ENCODE measurements around the gene WDR12. TPM values are rescaled to one million over a fixed set of nuclear protein-coding genes. Genes with fewer than 3 reads are reported as not detected.

WDR12 gene
- total RNA-seq, 2 experiments from 2014 or later: 6.2 to 7.7 TPM

DNA sequence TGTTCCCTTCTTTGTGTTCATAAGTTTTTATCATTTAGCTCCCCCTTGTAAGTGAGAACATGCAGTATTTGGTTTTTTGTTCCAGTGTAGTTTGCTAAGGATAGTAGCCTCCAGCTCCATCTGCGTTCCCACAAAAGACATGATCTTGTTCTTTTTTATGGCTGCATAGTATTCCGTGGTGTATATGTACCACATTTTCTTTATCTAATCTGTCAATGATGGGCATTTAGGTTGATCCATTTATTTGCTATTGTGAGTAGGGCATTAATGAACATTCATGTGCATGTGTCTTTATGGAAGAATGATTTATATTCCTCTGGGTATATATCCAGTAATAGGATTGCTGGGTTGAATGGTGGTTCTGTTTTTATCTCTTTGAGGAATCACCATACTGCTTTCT, 34.0 kb upstream of the WDR12 start:
- CTCF ChIA-PET: no interaction called here
- no peak overlapping the region for H3K27ac ChIP-seq (ENCODE audit: low read depth in 1 of 2, low read length in 2 of 2)

DNA sequence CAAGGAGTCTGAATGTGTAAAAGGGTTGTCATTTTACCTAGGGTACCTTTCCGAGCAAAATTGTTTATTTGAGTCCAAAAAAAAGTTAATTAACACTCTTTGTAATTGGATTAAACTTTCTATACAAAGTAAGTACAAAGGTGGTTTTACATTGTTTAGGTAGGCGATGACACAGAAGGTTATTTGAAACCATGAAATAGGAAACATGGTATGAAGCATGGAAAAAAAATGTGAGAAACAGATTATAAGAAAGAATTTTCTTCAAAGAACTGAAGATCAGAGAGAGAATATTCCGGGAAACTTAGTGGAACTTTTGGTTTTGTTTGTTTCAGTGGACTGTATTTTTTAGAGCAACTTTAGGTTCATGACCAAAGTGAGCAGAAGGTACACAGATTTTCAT, 33.3 kb upstream of the WDR12 start:
- no peak overlapping the region for H3K4me3 Mint-ChIP-seq
- H3K27me3 ChIP-seq (ENCODE audit: control insufficient read depth in 1 of 2, insufficient read depth in 2 of 2, low read length in 2 of 2): no peaks in the 10 kb centered on the region
- peaks cover 9% of the 10 kb centered on the region for H3K9me3 Mint-ChIP-seq
- intact Hi-C loops (cut with DNase I, micrococcal nuclease): no loop called here
- H3K27me3 Mint-ChIP-seq: no peaks in the 10 kb centered on the region
- peaks cover 81% of the 10 kb centered on the region for H3K36me3 Mint-ChIP-seq (ENCODE audit: low read depth)
- peaks cover 15% of the 10 kb centered on the region for H3K36me3 ChIP-seq (ENCODE audit: insufficient read depth, low read length)
- POLR2A ChIA-PET: no interaction called here
- H3K4me3 ChIP-seq (ENCODE audit: low read length): no peak overlapping the region
- no peaks in the 10 kb centered on the region for H3K4me1 ChIP-seq (ENCODE audit: insufficient read depth, low read length)
- no peaks in the 10 kb centered on the region for H3K9me3 ChIP-seq (ENCODE audit: control insufficient read depth in 1 of 2, insufficient read depth in 1 of 2, low read length in 2 of 2)
- H3K27ac ChIP-seq (ENCODE audit: low read depth in 1 of 2, low read length in 2 of 2): no peak overlapping the region
- ATAC-seq (ENCODE audit: poor library complexity) (no peak), DNase-seq (no peak)
- TF ChIP-seq, protein P1, sequence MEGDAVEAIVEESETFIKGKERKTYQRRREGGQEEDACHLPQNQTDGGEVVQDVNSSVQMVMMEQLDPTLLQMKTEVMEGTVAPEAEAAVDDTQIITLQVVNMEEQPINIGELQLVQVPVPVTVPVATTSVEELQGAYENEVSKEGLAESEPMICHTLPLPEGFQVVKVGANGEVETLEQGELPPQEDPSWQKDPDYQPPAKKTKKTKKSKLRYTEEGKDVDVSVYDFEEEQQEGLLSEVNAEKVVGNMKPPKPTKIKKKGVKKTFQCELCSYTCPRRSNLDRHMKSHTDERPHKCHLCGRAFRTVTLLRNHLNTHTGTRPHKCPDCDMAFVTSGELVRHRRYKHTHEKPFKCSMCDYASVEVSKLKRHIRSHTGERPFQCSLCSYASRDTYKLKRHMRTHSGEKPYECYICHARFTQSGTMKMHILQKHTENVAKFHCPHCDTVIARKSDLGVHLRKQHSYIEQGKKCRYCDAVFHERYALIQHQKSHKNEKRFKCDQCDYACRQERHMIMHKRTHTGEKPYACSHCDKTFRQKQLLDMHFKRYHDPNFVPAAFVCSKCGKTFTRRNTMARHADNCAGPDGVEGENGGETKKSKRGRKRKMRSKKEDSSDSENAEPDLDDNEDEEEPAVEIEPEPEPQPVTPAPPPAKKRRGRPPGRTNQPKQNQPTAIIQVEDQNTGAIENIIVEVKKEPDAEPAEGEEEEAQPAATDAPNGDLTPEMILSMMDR (IDR thresholded peaks at IDR 0.05): no peak
- H3K4me1 Mint-ChIP-seq (ENCODE audit: low read depth): no peaks in the 10 kb centered on the region
- no peak overlapping the region for H3K27ac Mint-ChIP-seq
- CTCF ChIA-PET: no interaction called here

More for the DNA sequence above, 34.0 kb upstream of the WDR12 start:
- no peak for DNase-seq
- no peaks in the 10 kb centered on the region for H3K9me3 ChIP-seq (ENCODE audit: control insufficient read depth in 1 of 2, insufficient read depth in 1 of 2, low read length in 2 of 2)
- ATAC-seq (ENCODE audit: poor library complexity): no peak
- no peak overlapping the region for H3K4me3 Mint-ChIP-seq
- no peaks in the 10 kb centered on the region for H3K4me1 ChIP-seq (ENCODE audit: insufficient read depth, low read length)
- H3K9me3 Mint-ChIP-seq: peaks cover 9% of the 10 kb centered on the region
- peaks cover 76% of the 10 kb centered on the region for H3K36me3 Mint-ChIP-seq (ENCODE audit: low read depth)
- H3K4me3 ChIP-seq (ENCODE audit: low read length): no peak overlapping the region
- H3K36me3 ChIP-seq (ENCODE audit: insufficient read depth, low read length): peaks cover 15% of the 10 kb centered on the region
- intact Hi-C loops (cut with DNase I, micrococcal nuclease): no loop called here
- no peaks in the 10 kb centered on the region for H3K27me3 ChIP-seq (ENCODE audit: control insufficient read depth in 1 of 2, insufficient read depth in 2 of 2, low read length in 2 of 2)
- TF ChIP-seq, protein P1 (IDR thresholded peaks at IDR 0.05): no peak
- H3K27ac Mint-ChIP-seq: no peak overlapping the region
- POLR2A ChIA-PET: no interaction called here
- no peaks in the 10 kb centered on the region for H3K4me1 Mint-ChIP-seq (ENCODE audit: low read depth)
- no peaks in the 10 kb centered on the region for H3K27me3 Mint-ChIP-seq

DNA sequence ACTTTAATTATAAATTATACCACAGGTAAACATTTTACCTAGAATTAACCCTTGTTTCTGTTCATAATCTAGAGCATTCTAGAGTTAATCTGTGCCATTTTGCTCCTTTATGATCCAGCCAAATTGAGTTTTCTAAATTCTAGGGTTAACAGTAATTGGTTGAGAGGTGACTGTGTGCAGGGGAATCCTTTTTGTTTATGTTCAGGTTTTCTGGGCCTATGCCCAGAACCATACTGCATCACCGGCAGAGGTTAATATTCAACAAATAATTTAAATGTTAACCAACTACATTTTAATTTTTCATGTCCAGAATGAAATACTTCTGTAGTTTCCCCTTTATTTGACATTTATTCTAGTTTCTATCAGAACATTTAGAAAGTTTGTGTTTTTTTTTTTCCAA, 32.9 kb upstream of the WDR12 start:
- H3K27ac ChIP-seq (ENCODE audit: low read depth in 1 of 2, low read length in 2 of 2): no peak overlapping the region
- intact Hi-C loops (cut with DNase I, micrococcal nuclease): no loop called here
- no peak overlapping the region for H3K27ac Mint-ChIP-seq
- ATAC-seq (ENCODE audit: poor library complexity) (no peak), DNase-seq (no peak)
- H3K4me1 Mint-ChIP-seq (ENCODE audit: low read depth): no peaks in the 10 kb centered on the region
- peaks cover 9% of the 10 kb centered on the region for H3K9me3 Mint-ChIP-seq
- H3K4me1 ChIP-seq (ENCODE audit: insufficient read depth, low read length): no peaks in the 10 kb centered on the region
- H3K36me3 Mint-ChIP-seq (ENCODE audit: low read depth): peaks cover 84% of the 10 kb centered on the region
- H3K4me3 Mint-ChIP-seq: no peak overlapping the region
- H3K27me3 Mint-ChIP-seq: no peaks in the 10 kb centered on the region
- TF ChIP-seq, protein P1 (IDR thresholded peaks at IDR 0.05): no peak
- H3K4me3 ChIP-seq (ENCODE audit: low read length): no peak overlapping the region
- H3K9me3 ChIP-seq (ENCODE audit: control insufficient read depth in 1 of 2, insufficient read depth in 1 of 2, low read length in 2 of 2): no peaks in the 10 kb centered on the region
- H3K36me3 ChIP-seq (ENCODE audit: insufficient read depth, low read length): peaks cover 15% of the 10 kb centered on the region
- H3K27me3 ChIP-seq (ENCODE audit: control insufficient read depth in 1 of 2, insufficient read depth in 2 of 2, low read length in 2 of 2): no peaks in the 10 kb centered on the region
- CTCF ChIA-PET: no interaction called here
- POLR2A ChIA-PET: no interaction called here
